ENCODE data around the gene PTX4.
"Not testable (repeated sequence)": the region's sequence is repeated elsewhere in the genome, so short reads cannot be mapped to it uniquely, and the experiment has no call there.

Gene PTX4

DNA sequence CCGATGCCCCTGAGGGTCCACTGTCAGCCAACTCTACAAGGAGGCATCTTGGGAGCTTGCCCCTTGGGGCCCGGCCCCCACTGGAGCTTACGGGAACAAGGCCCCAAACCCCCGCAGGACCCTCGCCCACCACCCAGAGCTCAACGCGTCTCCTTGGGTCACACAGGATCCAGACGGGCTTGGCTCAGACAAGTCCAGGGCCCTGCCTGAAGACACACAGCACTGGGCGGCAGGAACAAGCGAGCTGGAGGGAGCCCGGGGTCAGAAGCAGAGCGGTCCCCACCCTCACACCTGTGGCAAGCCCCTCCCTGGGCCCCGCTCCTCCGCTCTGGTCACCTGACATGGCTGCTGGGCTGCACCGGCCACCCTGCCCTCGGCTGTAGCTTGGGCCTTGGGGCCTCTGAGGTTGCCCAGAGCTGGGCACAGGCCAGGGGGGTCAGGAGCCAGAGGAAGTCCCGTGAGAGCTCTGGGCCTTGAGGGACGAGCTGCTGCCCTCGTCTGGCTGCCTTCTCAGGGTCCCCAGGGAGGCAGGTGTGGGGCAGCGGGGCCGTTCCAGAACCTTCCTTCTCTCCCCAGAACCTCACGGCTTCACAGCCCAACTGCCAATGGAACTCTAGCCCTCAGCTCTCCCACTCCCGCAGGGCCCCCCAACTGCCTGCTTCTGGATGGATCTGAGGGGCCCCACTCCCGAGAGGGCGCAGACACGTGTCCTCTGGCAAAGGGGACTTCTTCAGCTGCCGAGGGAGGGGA is 44.6 kb downstream of the PTX4 start, which contains the start of gene CCDC154:
Gene CCDC154, minus strand, starts transcription at position 577 of the 750 bp plus-strand sequence. Its CDS starts 234 bp downstream, at position 343.
- DNase-seq (ENCODE audit: low spot score): no peak

GRCh38 chr16:1443403-1443973 is 45.3 kb downstream of the PTX4 start:
- DNase-seq (ENCODE audit: low spot score): no peak

DNA sequence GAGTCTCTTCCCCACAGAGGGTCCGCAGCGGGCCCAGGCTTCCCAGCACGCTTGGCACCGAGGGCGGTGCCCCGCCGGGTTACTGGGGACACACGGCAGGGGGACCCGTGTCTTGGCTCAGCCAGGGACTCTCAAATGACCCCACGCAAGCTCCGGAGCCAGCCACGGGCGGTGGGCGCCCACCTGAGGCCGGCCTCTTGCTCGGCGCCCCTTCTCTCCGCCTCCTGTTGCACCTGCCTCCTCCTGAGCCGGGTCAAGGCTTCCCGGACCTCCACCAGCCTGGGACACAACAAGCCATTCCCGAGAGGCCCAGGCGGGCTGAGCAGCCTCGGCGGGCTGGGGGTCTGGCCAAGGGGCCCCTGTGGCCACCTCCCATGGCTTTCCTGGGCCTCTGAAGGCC is 46.0 kb downstream of the PTX4 start:
- DNase-seq (ENCODE audit: low spot score): no peak

GRCh38 chr16:1441391-1441829 is 47.3 kb downstream of the PTX4 start:
- DNase-seq (ENCODE audit: low spot score): no peak

GRCh38 chr16:1439699-1440074 is 49.1 kb downstream of the PTX4 start:
- not testable (repeated sequence) for DNase-seq (ENCODE audit: low spot score)

DNA sequence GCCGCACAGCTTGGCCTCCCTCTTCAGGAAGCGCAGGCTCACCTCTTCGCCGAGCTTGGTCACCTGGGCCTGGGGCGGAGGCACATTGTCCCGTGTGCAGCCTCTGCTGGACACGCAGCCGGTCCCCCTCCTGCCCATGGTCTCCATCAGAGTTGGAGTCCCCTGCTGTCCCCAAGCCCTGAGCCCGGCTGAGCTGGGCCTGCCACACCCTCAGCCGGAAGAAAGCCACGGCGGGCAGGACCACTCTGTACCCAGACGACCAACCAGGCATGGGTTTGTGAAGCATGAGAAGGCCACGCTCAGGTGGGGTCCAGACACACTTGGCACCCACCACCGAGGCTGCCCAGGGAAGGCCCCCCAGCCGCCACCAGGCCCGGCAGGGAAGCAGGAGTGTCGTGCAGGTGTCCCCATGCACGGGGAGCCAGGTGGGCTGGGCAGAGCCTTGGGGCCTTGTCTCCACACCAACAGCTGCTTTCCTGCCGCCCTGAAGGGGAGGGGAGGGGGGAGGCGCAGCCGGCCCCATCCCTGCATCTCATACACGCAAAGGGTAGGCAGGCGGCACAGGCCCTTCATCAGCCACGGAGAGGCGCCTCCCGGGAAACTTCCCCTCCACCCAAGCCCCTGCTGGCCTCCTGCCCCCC is 49.6 kb downstream of the PTX4 start:
- no peak for DNase-seq (ENCODE audit: low spot score)

GRCh38 chr16:1438229-1439057 is 50.3 kb downstream of the PTX4 start:
- no peak for DNase-seq (ENCODE audit: low spot score)

GRCh38 chr16:1437606-1438005 is 51.1 kb downstream of the PTX4 start:
- no peak for DNase-seq (ENCODE audit: low spot score)

DNA sequence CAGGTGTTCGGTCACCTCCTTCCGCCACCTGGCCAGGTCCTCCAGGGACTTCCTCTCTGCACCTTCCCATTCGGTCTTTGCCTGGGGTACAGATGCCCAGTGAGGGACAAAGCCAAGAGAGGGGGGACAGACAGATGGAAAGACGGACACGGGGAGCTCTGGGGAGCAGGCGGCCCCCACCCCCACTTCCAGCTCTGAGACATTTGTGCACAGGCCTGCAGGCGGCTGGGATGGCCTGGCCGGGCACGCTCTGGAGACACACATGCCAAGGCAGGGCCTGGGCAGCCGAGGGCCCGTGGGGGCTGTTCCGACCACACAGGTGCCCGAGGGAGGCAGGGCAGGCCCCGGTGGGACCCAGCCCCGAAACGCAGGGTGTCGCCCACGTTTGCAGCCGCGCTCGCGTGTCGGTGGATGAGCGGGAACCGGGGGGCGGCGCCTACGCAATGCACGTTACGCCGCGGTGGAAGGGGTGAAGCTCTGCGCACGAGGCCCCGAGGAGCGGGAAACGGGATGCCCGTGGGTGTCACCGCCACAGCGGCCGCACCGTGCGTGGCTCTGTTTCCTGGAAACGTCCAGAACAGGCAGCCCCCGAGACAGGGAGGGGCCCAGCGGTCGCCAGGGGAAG is 51.9 kb downstream of the PTX4 start:
- DNase-seq (ENCODE audit: low spot score): no peak

DNA sequence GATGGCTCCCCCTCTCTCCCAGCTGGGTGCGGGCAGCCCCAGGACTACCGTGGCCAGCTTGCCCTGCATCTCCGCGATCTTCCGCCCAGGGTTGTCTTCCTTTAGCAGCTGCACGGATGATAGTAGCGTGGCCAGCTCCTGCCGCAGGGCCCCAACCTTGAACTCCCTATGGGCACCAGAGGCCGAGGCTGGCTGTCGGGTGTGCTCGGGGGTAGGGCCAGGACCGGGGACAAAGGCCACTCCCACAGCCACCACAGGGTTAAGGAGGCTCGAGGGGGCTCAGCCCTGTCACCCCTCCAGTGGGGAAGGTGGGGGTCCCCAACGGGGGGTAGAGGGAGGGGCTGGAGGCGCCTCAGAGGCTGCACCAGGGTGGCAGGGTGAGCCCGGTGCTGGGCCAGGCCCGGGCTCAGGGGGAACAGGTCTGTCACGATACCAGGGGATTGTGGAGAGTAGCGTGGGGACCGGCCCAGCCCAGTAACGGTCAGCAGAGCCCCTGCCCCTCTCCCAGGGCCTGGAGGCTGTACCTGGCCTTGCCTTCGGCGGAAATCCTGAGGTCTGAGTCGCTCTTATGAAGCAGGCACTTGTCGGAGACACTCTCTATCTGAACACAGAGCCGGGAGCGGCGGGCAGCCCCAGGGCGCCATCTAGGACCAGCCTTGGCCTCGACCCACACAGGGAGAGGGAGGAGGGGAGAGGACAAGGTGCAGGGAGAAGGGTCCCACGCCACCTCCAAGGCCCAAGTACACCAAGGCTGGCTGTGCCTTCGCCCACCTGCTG is 52.6 kb downstream of the PTX4 start:
- DNase-seq (ENCODE audit: low spot score): no peak

Data from activated CD4-positive, alpha-beta T cell treated with anti-CD3 and anti-CD28 coated beads, Interleukin-2, Interleukin-4, amounts not matched to agents 100 ng/mL and 50 ng/mL, durations not matched to agents 16 hours and 8 hours (primary cell).